OCI-LY7 (cell line): Measurements from ENCODE around the gene FBXO9. TPM values are rescaled to one million over a fixed set of nuclear protein-coding genes. Genes with fewer than 3 reads are reported as not detected.
A peak's percentile ranks its signal among the peaks of the same experiment; 100 is the strongest.

Experiments
- Bru-seq: library from RNA; stranded (reverse); fragments of 400-500 nt; gene quantifications from one replicate; lab custom pipeline; 2021; lab: Mats Ljungman, UMichigan
- BruChase-seq, 2 experiments: library from RNA; stranded (reverse); fragments of 400-500 nt; gene quantifications; one replicate each; lab custom pipeline; 2021; lab: Mats Ljungman, UMichigan
- BruUV-seq: library from RNA; stranded (reverse); fragments of 400-500 nt; replicated peaks from 2 replicates; lab custom pipeline; 2021; lab: Mats Ljungman, UMichigan
- CTCF ChIA-PET: fragments of 300-600 bp; sonication (Branson Sonifier 250); formaldehyde crosslinking; loops from one replicate; lab custom pipeline; 2022; ENCODE audit warnings: antibody characterized with exemption; ENCODE audit not compliant: unreplicated experiment; lab: Charles Lee
- POLR2A ChIA-PET: fragments of 300-600 bp; sonication (Branson Sonifier 250); formaldehyde crosslinking; loops from one replicate; lab custom pipeline; 2022; ENCODE audit warnings: antibody characterized with exemption; lab: Charles Lee
- DNase-seq: peaks from one replicate; pipeline ENCODE4 v3.0.0-alpha.2; 2015; ENCODE audit warnings: low spot score
- H2AFZ ChIP-seq: fragments of 200-600 bp; sonication (generic), shearing (Covaris generic); 2 replicates; pipeline ENCODE4 v1.6.1; 2014; ENCODE audit warnings: mild to moderate bottlenecking, antibody characterized with exemption, low read length, moderate library complexity
- H3K27ac ChIP-seq: fragments of 200-600 bp; sonication (generic); 2 replicates; pipeline ENCODE4 v1.5.1; 2014; ENCODE audit warnings: mixed run types, low read depth, mild to moderate bottlenecking, moderate library complexity, low read length, inconsistent platforms; ENCODE audit not compliant: poor library complexity, severe bottlenecking
- H3K36me3 ChIP-seq: fragments of 200-600 bp; sonication (generic); 2 replicates; pipeline ENCODE4 v1.6.1; 2014; ENCODE audit warnings: mild to moderate bottlenecking, antibody characterized with exemption, low read length, moderate library complexity, mixed read lengths; ENCODE audit not compliant: insufficient read depth
- H3K4me1 ChIP-seq: fragments of 200-600 bp; sonication (generic); 2 replicates; pipeline ENCODE4 v1.5.1; 2014; ENCODE audit warnings: mild to moderate bottlenecking, low read length; ENCODE audit not compliant: insufficient read depth, poor library complexity, severe bottlenecking
- H3K4me2 ChIP-seq: fragments of 200-600 bp; sonication (generic); 2 replicates; pipeline ENCODE4 v1.6.1; 2014; ENCODE audit warnings: mild to moderate bottlenecking, low read length
- H3K4me3 ChIP-seq: fragments of 200-600 bp; sonication (generic); 2 replicates; pipeline ENCODE4 v1.5.1; 2014; ENCODE audit warnings: mild to moderate bottlenecking, low read depth, low read length; ENCODE audit not compliant: poor library complexity, severe bottlenecking
- H3K79me2 ChIP-seq: fragments of 200-600 bp; sonication (generic); 2 replicates; pipeline ENCODE4 v1.6.1; 2016; ENCODE audit warnings: low read depth, mild to moderate bottlenecking, low read length, moderate library complexity, mixed read lengths; ENCODE audit not compliant: insufficient read depth
- H3K9me2 ChIP-seq: fragments of 200-600 bp; sonication (generic); 2 replicates; pipeline ENCODE4 v1.6.1; 2016; ENCODE audit warnings: mild to moderate bottlenecking, low read length, mixed read lengths; ENCODE audit not compliant: insufficient read depth
- H3K9me3 ChIP-seq: fragments of 200-600 bp; sonication (generic); 2 replicates; pipeline ENCODE4 v1.6.1; 2014; ENCODE audit warnings: mild to moderate bottlenecking, mixed run types, low read length, mixed read lengths
- H4K20me1 ChIP-seq: fragments of 200-600 bp; sonication (generic); 2 replicates; pipeline ENCODE4 v1.6.1; 2014; ENCODE audit warnings: mild to moderate bottlenecking, antibody characterized with exemption, low read length, moderate library complexity, mixed read lengths; ENCODE audit not compliant: insufficient read depth
- CTCF ChIP-seq: fragments of 200-600 bp; sonication (generic); conservative IDR thresholded peaks from 2 replicates; pipeline ENCODE4 v1.5.1; 2014; ENCODE audit warnings: mild to moderate bottlenecking, antibody characterized with exemption, low read length, moderate library complexity, mixed read lengths
- EZH2phosphoT487 ChIP-seq: fragments of 200-600 bp; sonication (generic); IDR thresholded peaks from 2 replicates; pipeline ENCODE4 v1.6.1; 2018; ENCODE audit warnings: low read depth, borderline replicate concordance, mild to moderate bottlenecking, mixed run types, antibody characterized with exemption, low read length, moderate library complexity, mixed read lengths
- intact Hi-C: fragments of 100-400 bp; cut with micrococcal nuclease; formaldehyde crosslinking; loops from one replicate; pipeline ENCODE4 v1.10.0; 2022; ENCODE audit not compliant: unreplicated experiment
- long read RNA-seq: library from polyadenylated mRNA; stranded (forward); transcript quantifications from one replicate; pipeline ENCODE4 v2.0.0, GENCODE V29; 2022
- total RNA-seq, 2 experiments: library from RNA; depleted of rRNA in 1 of 2; stranded (reverse); fragments of >200 nt in 1 of 2; shearing (Covaris generic) in 1 of 2; gene quantifications; 2 replicates each; pipeline ENCODE4 v1.2.3, GENCODE V29; 2014 to 2022

The FBXO9 gene
- 20.5 and 23.5 TPM in 2 replicates for total RNA-seq (2014; rRNA removed; shearing (Covaris generic))
- total RNA-seq (2022), result 67.7 and 80.2 TPM in 2 replicates
- Bru-seq, nascent RNA, result percentile 73 among the genes with signal in this experiment
- percentile 70 among the genes with signal in this experiment for BruChase-seq, experiment 1, labeled RNA remaining after a 6-hour chase
- percentile 72 among the genes with signal in this experiment for BruChase-seq, experiment 2, labeled RNA remaining after a 2-hour chase
- long read RNA-seq, transcript FBXO9-202 (13 exons, 3,418 nt), result major isoform, 74 of 133 reads
- long read RNA-seq, partial matches to known transcripts, result 3 of 133 reads
- long read RNA-seq, other reads (novel, unspliced or antisense), result 52 of 133 reads

GRCh38 chr6:53065266-53066076 lies at the start of gene FBXO9:
TSS of gene FBXO9 (plus strand) at chr6:53065404. CDS start at chr6:53065790, 386 bp downstream.
- no TSS peak for BruUV-seq
- ChIA-PET CTCF (interaction anchor here (0.5 to 0.9 kb wide), 2 partner anchors 184 to 341 kb away, joined by 3 to 7 read pairs; no protein-coding TSS in a partner anchor), POLR2A (interaction anchor here (0.6 to 1.9 kb wide), 4 partner anchors 9 to 118 kb away, joined by 3 to 7 read pairs (median 4); no protein-coding TSS in a partner anchor)
- peaks cover 41% of the 10 kb centered on the region for H3K4me1 ChIP-seq
- peak within 1 kb of the TSS; percentile 78 for H3K4me3 ChIP-seq
- no peaks in the 10 kb centered on the region for H3K9me2 ChIP-seq
- peaks cover 3% of the 10 kb centered on the region; the same call in 1 of the 2 replicates for H3K36me3 ChIP-seq
- H3K4me2 ChIP-seq, result peak within 1 kb of the TSS; percentile 84
- peak within 1 kb of the TSS; percentile 72 for H3K27ac ChIP-seq
- peak within 1 kb of the TSS; percentile 96 for H2AFZ ChIP-seq
- H4K20me1 ChIP-seq, result peaks cover 7% of the 10 kb centered on the region; the same call in 1 of the 2 replicates
- TF ChIP-seq EZH2phosphoT487, result no peak
- no peak for TF ChIP-seq CTCF
- no peaks in the 10 kb centered on the region for H3K9me3 ChIP-seq
- peak; percentile 79 for DNase-seq
- H3K79me2 ChIP-seq, result peaks cover 12% of the 10 kb centered on the region; the same call in 1 of the 2 replicates
- intact Hi-C loops, result loop anchor here (2.0 kb wide), 2 partner anchors 395 to 729 kb away; partner anchors contain the start of genes LRRC1 and TMEM14A

GRCh38 chr6:53015486-53015885 lies 49.7 kb upstream of the FBXO9 start:
- no peak for DNase-seq
- H3K79me2 ChIP-seq, result no peaks in the 10 kb centered on the region
- H3K9me2 ChIP-seq, result no peaks in the 10 kb centered on the region
- TF ChIP-seq CTCF (no peak), EZH2phosphoT487 (no peak)
- H3K36me3 ChIP-seq, result peaks cover 49% of the 10 kb centered on the region
- POLR2A ChIA-PET, result no interaction called here
- H4K20me1 ChIP-seq, result no peaks in the 10 kb centered on the region
- no peak overlapping the region for H3K4me3 ChIP-seq
- BruUV-seq, result no TSS peak
- no peaks in the 10 kb centered on the region for H3K4me1 ChIP-seq
- no peak overlapping the region for H3K27ac ChIP-seq
- H2AFZ ChIP-seq, result no peak overlapping the region
- intact Hi-C loops, result no loop called here
- CTCF ChIA-PET, result no interaction called here
- no peaks in the 10 kb centered on the region for H3K9me3 ChIP-seq
- H3K4me2 ChIP-seq, result no peak overlapping the region
